Suprapubic skin (tissue), 4 donors: ENCODE data around the gene PRDM11.

Experiments used
- POLR2A ChIP-seq, 2 donors: fragments of 450-650 bp; IDR thresholded peaks; one replicate each; pipeline ENCODE4 v1.6.1; 2017; ENCODE audit warnings: antibody characterized with exemption in 2 of 2, mild to moderate bottlenecking in 2 of 2, moderate library complexity in 2 of 2
- POLR2AphosphoS5 ChIP-seq, 3 donors: sonication (generic); formaldehyde crosslinking; IDR thresholded peaks; one replicate each; pipeline ENCODE4 v1.6.1; 2017; ENCODE audit warnings: antibody characterized with exemption in 3 of 3
- TF ChIP-seq, protein P1 (sequence below), 2 donors: fragments of 200-600 bp in 1 of 2; fragments of 450-650 bp in 1 of 2; sonication (generic) in 1 of 2; IDR thresholded peaks; one replicate each; pipeline ENCODE4 v1.5.1; 2016 to 2019; ENCODE audit warnings: antibody characterized with exemption in 2 of 2, mild to moderate bottlenecking in 1 of 2, moderate library complexity in 1 of 2

GRCh38 chr11:45167283-45167682, 20.8 kb downstream of the PRDM11 start:
- no peak for TF ChIP-seq POLR2AphosphoS5 (IDR thresholded peaks at IDR 0.05)
- TF ChIP-seq, protein P1, sequence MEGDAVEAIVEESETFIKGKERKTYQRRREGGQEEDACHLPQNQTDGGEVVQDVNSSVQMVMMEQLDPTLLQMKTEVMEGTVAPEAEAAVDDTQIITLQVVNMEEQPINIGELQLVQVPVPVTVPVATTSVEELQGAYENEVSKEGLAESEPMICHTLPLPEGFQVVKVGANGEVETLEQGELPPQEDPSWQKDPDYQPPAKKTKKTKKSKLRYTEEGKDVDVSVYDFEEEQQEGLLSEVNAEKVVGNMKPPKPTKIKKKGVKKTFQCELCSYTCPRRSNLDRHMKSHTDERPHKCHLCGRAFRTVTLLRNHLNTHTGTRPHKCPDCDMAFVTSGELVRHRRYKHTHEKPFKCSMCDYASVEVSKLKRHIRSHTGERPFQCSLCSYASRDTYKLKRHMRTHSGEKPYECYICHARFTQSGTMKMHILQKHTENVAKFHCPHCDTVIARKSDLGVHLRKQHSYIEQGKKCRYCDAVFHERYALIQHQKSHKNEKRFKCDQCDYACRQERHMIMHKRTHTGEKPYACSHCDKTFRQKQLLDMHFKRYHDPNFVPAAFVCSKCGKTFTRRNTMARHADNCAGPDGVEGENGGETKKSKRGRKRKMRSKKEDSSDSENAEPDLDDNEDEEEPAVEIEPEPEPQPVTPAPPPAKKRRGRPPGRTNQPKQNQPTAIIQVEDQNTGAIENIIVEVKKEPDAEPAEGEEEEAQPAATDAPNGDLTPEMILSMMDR (IDR thresholded peaks at IDR 0.05) = no peak
- TF ChIP-seq POLR2A (IDR thresholded peaks at IDR 0.05) = no peak
